HL-60/S4 (cell line): ENCODE data around the gene TPK1.
"Not testable (repeated sequence)": the region's sequence is repeated elsewhere in the genome, so short reads cannot be mapped to it uniquely, and the experiment has no call there.

Source experiments
- in situ Hi-C: fragments of 300-500 bp; cut with MboI; formaldehyde crosslinking; loops from 2 replicates; pipeline ENCODE4 v1.14.3; 2022; ENCODE audit warnings: low sequenced_read_pairs

Gene TPK1

GRCh38 chr7:144650439-144650838 is 185.4 kb downstream of the TPK1 start:
- in situ Hi-C loops, result no loop called here

- in situ Hi-C loops, result no loop called here
These were observed 186.7 kb downstream of the TPK1 start for GRCh38 chr7:144649120-144649519.

GRCh38 chr7:144641389-144642044 is 194.3 kb downstream of the TPK1 start:
- in situ Hi-C loops, result no loop called here

- in situ Hi-C loops, result no loop called here
These were observed 203.1 kb downstream of the TPK1 start for GRCh38 chr7:144632724-144633123.

- in situ Hi-C loops, result no loop called here
These were observed 206.3 kb downstream of the TPK1 start for GRCh38 chr7:144629598-144629997.

GRCh38 chr7:144629011-144629410 is 206.8 kb downstream of the TPK1 start:
- in situ Hi-C loops, result no loop called here

GRCh38 chr7:144628176-144628575 is 207.7 kb downstream of the TPK1 start:
- in situ Hi-C loops, result no loop called here

- in situ Hi-C loops, result no loop called here
These were observed 213.1 kb downstream of the TPK1 start for GRCh38 chr7:144622745-144623144.

GRCh38 chr7:144606261-144606660 is 229.6 kb downstream of the TPK1 start:
- in situ Hi-C loops, result no loop called here

- in situ Hi-C loops, result no loop called here
These were observed 238.9 kb downstream of the TPK1 start for GRCh38 chr7:144596953-144597352.

GRCh38 chr7:144594580-144594979 is 241.3 kb downstream of the TPK1 start:
- in situ Hi-C loops, result no loop called here

- in situ Hi-C loops, result no loop called here
These were observed 247.2 kb downstream of the TPK1 start for GRCh38 chr7:144588559-144589051.

GRCh38 chr7:144587701-144588100 is 248.2 kb downstream of the TPK1 start:
- in situ Hi-C loops, result no loop called here

- in situ Hi-C loops, result no loop called here
These were observed 251.1 kb downstream of the TPK1 start for GRCh38 chr7:144584726-144585125.

- in situ Hi-C loops, result no loop called here
These were observed 256.2 kb downstream of the TPK1 start for GRCh38 chr7:144579687-144580086.

GRCh38 chr7:144575456-144575855 is 260.4 kb downstream of the TPK1 start:
- in situ Hi-C loops, result no loop called here

GRCh38 chr7:144574753-144575152 is 261.1 kb downstream of the TPK1 start:
- in situ Hi-C loops, result not testable (repeated sequence)

GRCh38 chr7:144568233-144568632 is 267.6 kb downstream of the TPK1 start:
- in situ Hi-C loops, result no loop called here

GRCh38 chr7:144565586-144565985 is 270.3 kb downstream of the TPK1 start:
- in situ Hi-C loops, result no loop called here

GRCh38 chr7:144549861-144550260 is 286.0 kb downstream of the TPK1 start:
- in situ Hi-C loops, result no loop called here

- in situ Hi-C loops, result no loop called here
These were observed 287.3 kb downstream of the TPK1 start for GRCh38 chr7:144548556-144548955.

- in situ Hi-C loops, result no loop called here
These were observed 288.0 kb downstream of the TPK1 start for GRCh38 chr7:144547888-144548287.

GRCh38 chr7:144546782-144547181 is 289.1 kb downstream of the TPK1 start:
- in situ Hi-C loops, result no loop called here
